Cardiac fibroblast (primary cell): Measurements from ENCODE around the gene ACTMAP.

Experiments used
- DNase-seq, 2 donors: peaks; one replicate each; pipeline versions ENCODE4 v3.0.0 to v3.0.0-alpha.2; 2010; ENCODE audit warnings: low read depth in 2 of 2
- H3K4me3 ChIP-seq, 2 donors: replicated peaks in 1 of 2; 1 replicate in 1 of 2; 2 replicates in 1 of 2; pipeline ENCODE4 v1.5.1; 2011; ENCODE audit warnings: low read depth in 2 of 2, low read length in 2 of 2, mild to moderate bottlenecking in 2 of 2, moderate library complexity in 1 of 2
- CTCF ChIP-seq: IDR thresholded peaks from one replicate; pipeline ENCODE4 v1.5.1; 2011; ENCODE audit warnings: low read depth, mild to moderate bottlenecking, low read length, inconsistent platforms

Gene ACTMAP

GRCh38 chr19:40704491-40705361 lies 45.6 kb downstream of the ACTMAP start:
- H3K4me3 ChIP-seq = no peak overlapping the region
- TF ChIP-seq CTCF = no peak
- DNase-seq = no peak

- no peak for DNase-seq
- no peak for TF ChIP-seq CTCF
- no peak overlapping the region for H3K4me3 ChIP-seq
These were observed 47.1 kb downstream of the ACTMAP start for GRCh38 chr19:40703029-40703755.

GRCh38 chr19:40702337-40703012 lies 47.8 kb downstream of the ACTMAP start:
- H3K4me3 ChIP-seq = no peak overlapping the region
- peak in 1 of 2 donors; percentile 54 for DNase-seq
- peak; percentile 40 for TF ChIP-seq CTCF

- no peak for DNase-seq
- no peak for TF ChIP-seq CTCF
- H3K4me3 ChIP-seq = no peak overlapping the region
These were observed 48.5 kb downstream of the ACTMAP start for GRCh38 chr19:40701758-40702157.

- TF ChIP-seq CTCF = no peak
- no peak overlapping the region for H3K4me3 ChIP-seq
- no peak for DNase-seq
These were observed 50.2 kb downstream of the ACTMAP start for GRCh38 chr19:40700083-40700482.

- no peak for TF ChIP-seq CTCF
- H3K4me3 ChIP-seq = no peak overlapping the region
These were observed 53.3 kb downstream of the ACTMAP start for GRCh38 chr19:40697007-40697406.

More at GRCh38 chr19:40697007-40697406, 53.3 kb downstream of the ACTMAP start:
- no peak for DNase-seq
